Glomerular endothelial cell (primary cell): ENCODE data around the gene SEC16B. TPM values are rescaled to one million over a fixed set of nuclear protein-coding genes. Genes with fewer than 3 reads are reported as not detected.
"Not testable (repeated sequence)": the region's sequence is repeated elsewhere in the genome, so short reads cannot be mapped to it uniquely, and the experiment has no call there.

Source experiments
- DNase-seq: peaks from one replicate; pipeline ENCODE4 v3.0.0-alpha.2; 2011; ENCODE audit warnings: low read depth, low spot score; ENCODE audit errors: extremely low read depth
- total RNA-seq: library from RNA; depleted of rRNA; stranded (reverse); fragments of >200 nt; gene quantifications from 2 replicates; pipeline ENCODE4 v1.2.3, GENCODE V29; 2015

The SEC16B gene
- 1.5 and 1.6 TPM in 2 replicates for total RNA-seq

GRCh38 chr1:177969825-177970371 is at the start of gene SEC16B:
Gene SEC16B (minus strand): TSS chr1:177970058. CDS start chr1:177967981, 2,077 bp downstream.
- DNase-seq = no peak

- DNase-seq = no peak
Measured at GRCh38 chr1:178019622-178020021, 49.8 kb upstream of the SEC16B start.

- no peak for DNase-seq
Measured at GRCh38 chr1:178019208-178019607, 49.4 kb upstream of the SEC16B start.

GRCh38 chr1:178017517-178017916 is 47.7 kb upstream of the SEC16B start:
- no peak for DNase-seq

GRCh38 chr1:178011864-178012503 is 42.1 kb upstream of the SEC16B start:
- no peak for DNase-seq

- peak; percentile 60 for DNase-seq
Measured at GRCh38 chr1:178011465-178011828, 41.6 kb upstream of the SEC16B start.

- no peak for DNase-seq
Measured at GRCh38 chr1:178010674-178011464, 41.0 kb upstream of the SEC16B start.

- DNase-seq = no peak
Measured at GRCh38 chr1:178006043-178006442, 36.2 kb upstream of the SEC16B start.

- DNase-seq = no peak
Measured at GRCh38 chr1:178005450-178005849, 35.6 kb upstream of the SEC16B start.

GRCh38 chr1:178004926-178005391 is 35.1 kb upstream of the SEC16B start:
- no peak for DNase-seq

- DNase-seq = no peak
Measured at GRCh38 chr1:177998696-177999631, 29.1 kb upstream of the SEC16B start.

- no peak for DNase-seq
Measured at GRCh38 chr1:177996957-177997356, 27.1 kb upstream of the SEC16B start.

GRCh38 chr1:177995369-177995768 is 25.5 kb upstream of the SEC16B start:
- DNase-seq = no peak

- DNase-seq = not testable (repeated sequence)
Measured at GRCh38 chr1:177986281-177986680, 16.4 kb upstream of the SEC16B start.

GRCh38 chr1:177984761-177985160 is 14.9 kb upstream of the SEC16B start:
- no peak for DNase-seq

- DNase-seq = no peak
Measured at GRCh38 chr1:177984136-177984525, 14.3 kb upstream of the SEC16B start.

- no peak for DNase-seq
Measured at GRCh38 chr1:177983482-177984135, 13.8 kb upstream of the SEC16B start.

GRCh38 chr1:177983077-177983476 is 13.2 kb upstream of the SEC16B start:
- no peak for DNase-seq

GRCh38 chr1:177981200-177981599 is 11.3 kb upstream of the SEC16B start:
- DNase-seq = no peak

- no peak for DNase-seq
Measured at GRCh38 chr1:177979272-177979671, 9.4 kb upstream of the SEC16B start.
